ENCODE data around the gene WDR3.
"Not testable (repeated sequence)": the region's sequence is repeated elsewhere in the genome, so short reads cannot be mapped to it uniquely, and the experiment has no call there.

DNA sequence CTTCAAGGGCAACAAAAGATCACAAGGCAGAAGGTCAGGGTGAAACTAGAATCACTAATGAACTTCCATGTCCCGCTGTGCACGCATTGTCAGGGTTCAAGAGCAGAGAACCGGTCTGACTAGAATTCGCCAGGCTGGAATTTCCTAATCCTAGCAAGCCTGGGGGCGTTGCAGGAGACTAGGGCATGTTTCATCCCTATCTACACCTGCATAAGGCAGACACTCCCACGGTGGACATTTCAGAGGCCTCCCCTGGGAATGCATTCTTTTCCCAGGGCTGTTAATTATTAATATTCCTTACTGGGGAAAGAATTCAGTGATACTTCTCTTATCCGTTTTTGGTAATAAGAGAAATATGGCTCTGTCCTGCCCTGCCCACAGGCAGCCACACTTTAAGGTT is 6.8 kb upstream of the WDR3 start:
- TF ChIP-seq, protein P1, sequence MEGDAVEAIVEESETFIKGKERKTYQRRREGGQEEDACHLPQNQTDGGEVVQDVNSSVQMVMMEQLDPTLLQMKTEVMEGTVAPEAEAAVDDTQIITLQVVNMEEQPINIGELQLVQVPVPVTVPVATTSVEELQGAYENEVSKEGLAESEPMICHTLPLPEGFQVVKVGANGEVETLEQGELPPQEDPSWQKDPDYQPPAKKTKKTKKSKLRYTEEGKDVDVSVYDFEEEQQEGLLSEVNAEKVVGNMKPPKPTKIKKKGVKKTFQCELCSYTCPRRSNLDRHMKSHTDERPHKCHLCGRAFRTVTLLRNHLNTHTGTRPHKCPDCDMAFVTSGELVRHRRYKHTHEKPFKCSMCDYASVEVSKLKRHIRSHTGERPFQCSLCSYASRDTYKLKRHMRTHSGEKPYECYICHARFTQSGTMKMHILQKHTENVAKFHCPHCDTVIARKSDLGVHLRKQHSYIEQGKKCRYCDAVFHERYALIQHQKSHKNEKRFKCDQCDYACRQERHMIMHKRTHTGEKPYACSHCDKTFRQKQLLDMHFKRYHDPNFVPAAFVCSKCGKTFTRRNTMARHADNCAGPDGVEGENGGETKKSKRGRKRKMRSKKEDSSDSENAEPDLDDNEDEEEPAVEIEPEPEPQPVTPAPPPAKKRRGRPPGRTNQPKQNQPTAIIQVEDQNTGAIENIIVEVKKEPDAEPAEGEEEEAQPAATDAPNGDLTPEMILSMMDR (IDR thresholded peaks at IDR 0.05; ENCODE audit: low read depth, low read length, poor library complexity, severe bottlenecking) = not testable (repeated sequence)
- TF ChIP-seq EZH2phosphoT487 (IDR thresholded peaks at IDR 0.05; ENCODE audit: borderline replicate concordance, low read length) = not testable (repeated sequence)

Measured in DOHH2 (cell line).